Activated gamma-delta T cell treated with Interleukin-2 at 50 U/mL for 16 hours (primary cell): ENCODE results near the gene OBSCN.
A peak's percentile ranks its signal among the peaks of the same experiment; 100 is the strongest.

Experiments used
- DNase-seq: peaks from one replicate; pipeline ENCODE4 v3.0.0-alpha.2; 2020

Gene OBSCN

DNA sequence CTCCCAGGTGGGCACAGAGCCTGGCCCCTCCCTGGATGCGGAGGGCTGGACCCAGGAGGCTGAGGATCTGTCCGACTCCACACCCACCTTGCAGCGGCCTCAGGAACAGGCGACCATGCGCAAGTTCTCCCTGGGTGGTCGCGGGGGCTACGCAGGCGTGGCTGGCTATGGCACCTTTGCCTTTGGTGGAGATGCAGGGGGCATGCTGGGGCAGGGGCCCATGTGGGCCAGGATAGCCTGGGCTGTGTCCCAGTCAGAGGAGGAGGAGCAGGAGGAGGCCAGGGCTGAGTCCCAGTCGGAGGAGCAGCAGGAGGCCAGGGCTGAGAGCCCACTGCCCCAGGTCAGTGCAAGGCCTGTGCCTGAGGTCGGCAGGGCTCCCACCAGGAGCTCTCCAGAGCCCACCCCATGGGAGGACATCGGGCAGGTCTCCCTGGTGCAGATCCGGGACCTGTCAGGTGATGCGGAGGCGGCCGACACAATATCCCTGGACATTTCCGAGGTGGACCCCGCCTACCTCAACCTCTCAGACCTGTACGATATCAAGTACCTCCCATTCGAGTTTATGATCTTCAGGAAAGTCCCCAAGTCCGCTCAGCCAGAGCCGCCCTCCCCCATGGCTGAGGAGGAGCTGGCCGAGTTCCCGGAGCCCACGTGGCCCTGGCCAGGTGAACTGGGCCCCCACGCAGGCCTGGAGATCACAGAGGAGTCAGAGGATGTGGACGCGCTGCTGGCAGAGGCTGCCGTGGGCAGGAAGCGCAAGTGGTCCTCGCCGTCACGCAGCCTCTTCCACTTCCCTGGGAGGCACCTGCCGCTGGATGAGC is 164.5 kb downstream of the OBSCN start:
- no peak for DNase-seq

DNA sequence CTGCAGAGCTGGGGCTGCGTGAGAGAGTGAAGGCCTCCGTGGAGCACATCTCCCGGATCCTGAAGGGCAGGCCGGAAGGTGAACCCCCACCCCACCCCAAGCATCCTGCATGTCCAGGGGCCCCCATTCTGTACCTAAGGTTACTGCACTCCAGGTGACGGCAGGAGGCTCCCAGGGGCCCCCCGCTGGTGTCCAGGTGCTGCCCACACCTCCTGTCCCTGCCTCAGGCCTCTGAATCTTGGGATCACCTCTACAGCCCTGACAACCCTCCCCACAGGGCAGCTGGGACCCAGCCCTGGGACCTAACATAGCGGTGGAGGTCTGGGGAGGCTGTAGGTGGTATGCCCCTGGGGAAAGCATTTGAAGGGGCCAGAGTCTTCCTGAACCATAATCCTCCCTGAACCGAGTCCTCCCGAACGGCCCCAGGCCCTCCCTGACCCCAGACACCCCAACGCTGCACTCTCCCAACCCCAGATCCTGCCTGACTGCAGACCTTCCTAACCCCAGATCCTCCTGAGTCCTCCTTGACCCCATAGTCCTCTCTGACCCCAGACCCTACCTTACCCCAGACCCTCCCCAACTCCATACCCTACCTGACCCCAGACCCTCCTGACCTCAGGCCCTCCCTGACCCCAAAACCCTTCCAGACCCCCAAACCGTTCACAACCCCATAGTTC is 165.3 kb downstream of the OBSCN start:
- no peak for DNase-seq

DNA sequence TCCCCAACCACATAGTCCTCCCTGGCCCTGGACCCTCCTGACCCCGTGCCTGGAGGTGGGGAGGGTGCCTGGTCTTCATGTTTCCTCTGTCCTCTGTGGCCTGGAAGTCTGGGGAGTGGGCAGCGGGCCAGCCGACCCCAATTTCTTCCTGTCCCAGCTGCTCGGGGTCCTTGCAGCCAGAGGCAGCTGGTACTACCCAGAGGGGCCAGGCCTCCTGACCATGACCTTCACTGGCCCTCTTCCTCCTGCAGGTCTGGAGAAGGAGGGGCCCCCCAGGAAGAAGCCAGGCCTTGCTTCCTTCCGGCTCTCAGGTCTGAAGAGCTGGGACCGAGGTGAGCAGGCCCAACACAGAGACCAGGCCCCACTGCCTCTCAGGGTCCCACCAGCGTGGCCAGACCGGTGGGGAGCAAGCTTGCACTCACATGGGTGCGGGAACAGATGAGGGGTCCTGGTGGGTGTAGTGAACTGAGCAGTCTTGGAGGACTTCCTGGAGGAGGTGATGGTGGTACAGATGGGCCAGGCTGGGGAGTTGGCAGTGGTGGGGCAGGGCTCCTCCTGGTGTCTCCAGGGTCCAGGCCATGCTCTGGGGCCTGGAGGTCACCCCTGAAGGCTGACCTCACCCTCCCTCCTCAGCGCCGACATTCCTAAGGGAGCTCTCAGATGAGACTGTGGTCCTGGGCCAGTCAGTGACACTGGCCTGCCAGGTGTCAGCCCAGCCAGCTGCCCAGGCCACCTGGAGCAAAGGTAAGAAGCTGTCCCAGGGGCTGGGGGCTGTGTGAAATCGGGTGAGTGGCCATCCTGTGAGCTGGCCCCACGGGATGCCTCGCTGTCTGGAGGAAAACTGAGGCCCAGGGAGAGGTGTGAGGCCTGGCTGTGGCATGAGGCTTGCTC is 166.1 kb downstream of the OBSCN start:
- DNase-seq: no peak

DNA sequence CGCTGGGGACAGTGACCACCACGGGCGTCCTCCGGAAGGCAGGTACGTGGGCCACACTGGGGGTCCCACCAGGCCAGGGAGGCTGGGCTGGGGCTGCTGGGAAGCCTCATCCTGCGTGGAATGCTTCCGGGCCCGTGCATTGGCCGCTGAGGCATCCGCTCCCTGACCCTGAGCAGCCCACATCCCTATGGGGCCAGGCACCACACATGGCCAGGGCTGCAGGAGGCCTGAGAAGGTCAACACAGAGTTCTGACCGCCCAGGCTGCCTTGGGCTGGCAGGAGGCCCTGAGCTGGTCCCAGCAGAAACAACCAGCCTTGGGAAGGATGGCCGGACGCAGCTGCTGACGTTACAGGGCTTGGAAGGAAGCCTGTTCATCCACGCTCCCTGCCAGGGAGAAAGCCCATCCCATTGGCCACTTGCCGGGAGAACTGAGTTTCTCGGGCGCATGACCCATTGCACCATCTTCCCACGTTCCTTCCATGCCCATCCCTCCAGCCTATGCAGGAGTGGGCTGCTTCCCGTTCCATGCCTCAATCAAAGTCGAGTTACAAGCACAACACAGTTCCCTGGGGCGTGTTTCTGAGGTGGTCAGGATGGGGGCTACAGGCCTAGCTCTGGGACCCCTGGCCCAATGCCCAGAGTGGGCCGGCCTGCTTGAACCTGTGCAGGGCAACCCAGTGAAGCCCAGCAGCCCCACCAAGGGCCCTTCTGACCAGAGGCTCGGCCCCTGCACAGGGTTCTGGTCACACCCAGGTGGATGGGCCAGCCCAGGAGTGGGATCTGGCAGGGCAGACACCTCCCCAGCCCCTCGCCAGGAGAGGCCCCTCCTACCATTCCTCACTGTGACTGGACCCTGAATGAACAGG is 167.1 kb downstream of the OBSCN start:
- no peak for DNase-seq

DNA sequence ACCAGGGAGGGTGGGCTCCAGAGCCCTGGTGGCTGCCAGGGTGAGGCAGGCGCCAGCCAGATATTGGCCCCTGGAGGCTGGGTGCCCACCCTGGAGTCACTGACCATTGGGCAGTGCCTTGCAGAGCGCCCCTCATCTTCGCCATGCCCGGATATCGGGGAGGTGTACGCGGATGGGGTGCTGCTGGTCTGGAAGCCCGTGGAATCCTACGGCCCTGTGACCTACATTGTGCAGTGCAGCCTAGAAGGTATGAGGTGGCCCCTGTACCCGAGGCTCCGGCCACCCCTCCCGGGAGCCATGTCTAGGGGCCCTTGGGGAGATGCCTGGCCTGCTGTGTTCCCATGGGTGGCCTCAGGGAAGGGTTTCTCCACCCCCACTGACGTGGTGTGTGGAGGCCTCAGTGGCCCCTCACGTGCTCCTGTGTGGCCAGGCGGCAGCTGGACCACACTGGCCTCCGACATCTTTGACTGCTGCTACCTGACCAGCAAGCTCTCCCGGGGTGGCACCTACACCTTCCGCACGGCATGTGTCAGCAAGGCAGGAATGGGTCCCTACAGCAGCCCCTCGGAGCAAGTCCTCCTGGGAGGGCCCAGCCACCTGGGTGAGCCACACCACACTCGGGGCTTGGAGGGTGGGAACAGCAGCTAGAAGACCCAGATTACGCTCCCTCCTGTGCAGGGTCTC is 167.9 kb downstream of the OBSCN start:
- no peak for DNase-seq

DNA sequence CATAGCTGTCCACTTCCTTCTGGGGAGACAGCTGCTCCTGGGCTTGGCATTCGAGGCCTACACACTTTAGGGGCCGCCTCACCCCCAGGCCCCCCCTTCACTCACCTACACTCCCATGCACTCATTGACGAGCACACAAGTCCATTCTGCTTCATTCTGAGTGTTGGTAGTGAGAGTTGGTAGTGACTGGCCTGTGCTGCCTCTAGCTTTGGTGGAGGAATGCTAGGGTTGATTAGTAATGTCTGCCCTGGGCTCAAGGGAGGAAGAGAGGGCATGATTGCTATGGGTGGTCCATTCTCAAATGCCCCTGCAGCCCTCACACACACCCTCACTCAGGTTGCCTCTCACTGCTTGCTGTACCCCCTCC is 168.4 kb downstream of the OBSCN start:
- DNase-seq: no peak

DNA sequence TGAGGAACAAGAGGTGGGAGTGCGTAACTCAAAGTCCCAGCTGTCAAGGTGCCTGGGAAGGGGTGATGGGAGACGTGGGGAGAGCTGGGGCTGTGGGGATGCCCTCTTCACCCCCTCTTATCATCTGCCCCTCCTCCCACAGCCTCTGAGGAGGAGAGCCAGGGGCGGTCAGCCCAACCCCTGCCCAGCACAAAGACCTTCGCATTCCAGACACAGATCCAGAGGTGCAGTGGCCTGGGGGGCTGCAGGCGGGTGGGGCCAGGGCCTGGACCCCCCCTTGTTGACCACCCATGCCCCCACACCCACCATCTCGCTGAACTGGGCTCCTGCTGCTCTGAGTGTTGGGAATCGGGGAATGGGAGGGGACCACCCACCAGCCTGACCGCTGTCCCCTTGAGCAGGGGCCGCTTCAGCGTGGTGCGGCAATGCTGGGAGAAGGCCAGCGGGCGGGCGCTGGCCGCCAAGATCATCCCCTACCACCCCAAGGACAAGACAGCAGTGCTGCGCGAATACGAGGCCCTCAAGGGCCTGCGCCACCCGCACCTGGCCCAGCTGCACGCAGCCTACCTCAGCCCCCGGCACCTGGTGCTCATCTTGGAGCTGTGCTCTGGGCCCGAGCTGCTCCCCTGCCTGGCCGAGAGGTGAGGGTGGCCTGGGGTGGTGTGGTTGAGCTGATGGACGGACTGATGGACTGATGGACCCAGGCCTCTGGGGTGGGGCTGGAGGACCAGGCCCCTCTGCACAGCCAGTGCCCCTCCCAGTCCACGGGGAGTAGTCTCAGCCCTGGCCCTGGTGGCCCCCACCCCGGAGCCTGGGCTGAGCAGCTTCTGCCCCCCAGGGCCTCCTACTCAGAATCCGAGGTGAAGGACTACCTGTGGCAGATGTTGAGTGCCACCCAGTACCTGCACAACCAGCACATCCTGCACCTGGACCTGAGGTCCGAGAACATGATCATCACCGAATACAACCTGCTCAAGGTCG is 169.1 kb downstream of the OBSCN start:
- no peak for DNase-seq

DNA sequence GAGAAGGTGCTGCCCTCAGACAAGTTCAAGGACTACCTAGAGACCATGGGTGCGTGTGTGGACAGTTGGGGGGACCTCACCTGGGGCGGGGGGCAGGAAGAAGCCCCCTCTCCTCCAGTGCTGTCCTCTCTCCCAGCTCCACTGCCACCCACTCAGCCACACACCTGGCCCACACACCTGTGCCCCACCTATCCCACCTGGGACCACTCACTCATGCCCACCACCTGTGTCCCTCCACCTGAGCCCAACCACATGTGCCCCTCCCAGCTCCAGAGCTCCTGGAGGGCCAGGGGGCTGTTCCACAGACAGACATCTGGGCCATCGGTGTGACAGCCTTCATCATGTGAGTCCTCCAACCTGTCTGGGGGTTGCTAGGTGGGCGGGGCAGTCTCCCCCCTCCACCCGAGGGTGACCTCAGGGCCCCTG is 169.8 kb downstream of the OBSCN start:
- DNase-seq: no peak

DNA sequence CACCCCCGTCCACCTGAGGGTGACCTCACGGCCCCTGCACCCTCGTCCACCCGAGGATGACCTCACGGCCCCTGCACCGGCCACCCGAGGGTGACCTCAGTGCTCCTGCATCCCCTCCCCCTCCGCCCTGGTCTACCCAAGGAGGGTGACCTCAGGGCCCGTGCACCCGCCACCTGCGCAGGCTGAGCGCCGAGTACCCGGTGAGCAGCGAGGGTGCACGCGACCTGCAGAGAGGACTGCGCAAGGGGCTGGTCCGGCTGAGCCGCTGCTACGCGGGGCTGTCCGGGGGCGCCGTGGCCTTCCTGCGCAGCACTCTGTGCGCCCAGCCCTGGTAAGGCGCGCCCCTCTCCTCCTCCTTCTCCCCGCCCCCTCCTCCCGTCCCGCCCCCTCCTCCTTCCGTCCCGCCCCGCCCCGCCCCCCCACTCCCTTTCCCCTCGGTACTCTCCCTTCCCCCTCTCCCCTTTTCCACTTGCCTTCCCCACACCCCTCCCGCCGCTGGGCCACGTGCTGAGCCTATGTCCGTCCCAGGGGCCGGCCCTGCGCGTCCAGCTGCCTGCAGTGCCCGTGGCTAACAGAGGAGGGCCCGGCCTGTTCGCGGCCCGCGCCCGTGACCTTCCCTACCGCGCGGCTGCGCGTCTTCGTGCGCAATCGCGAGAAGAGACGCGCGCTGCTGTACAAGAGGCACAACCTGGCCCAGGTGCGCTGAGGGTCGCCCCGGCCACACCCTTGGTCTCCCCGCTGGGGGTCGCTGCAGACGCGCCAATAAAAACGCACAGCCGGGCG is 170.4 kb downstream of the OBSCN start:
- DNase-seq: peak; percentile 43

DNA sequence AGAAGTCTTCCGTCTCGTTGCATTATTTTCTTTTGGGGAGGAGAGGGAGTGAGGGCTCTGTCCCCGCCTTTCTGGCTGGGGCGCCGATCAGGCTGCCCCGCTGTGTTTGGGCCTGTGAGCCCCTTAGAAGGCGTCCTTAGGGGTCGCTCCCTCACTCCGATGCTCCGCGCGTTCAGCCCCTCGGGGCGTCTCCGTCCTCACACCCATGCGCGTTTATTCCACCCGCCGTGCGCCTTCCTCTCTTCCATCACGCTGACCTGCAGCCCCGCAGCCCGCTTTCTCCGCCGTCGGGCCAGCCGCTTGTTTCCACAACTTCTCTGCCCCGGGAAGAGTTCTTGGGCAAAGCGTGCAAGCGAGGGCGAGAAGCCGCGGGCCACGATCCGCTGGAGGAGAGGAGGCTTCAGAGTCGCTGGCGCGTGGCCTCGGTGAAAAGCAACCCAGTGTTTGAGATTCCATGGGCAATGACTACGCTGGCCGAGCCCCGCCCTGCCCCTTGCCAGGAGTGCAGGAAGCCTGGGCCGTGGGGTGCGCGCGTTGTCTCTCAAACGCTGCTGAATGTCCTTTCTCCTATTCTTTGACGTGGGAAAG is 171.1 kb downstream of the OBSCN start:
- DNase-seq: no peak

DNA sequence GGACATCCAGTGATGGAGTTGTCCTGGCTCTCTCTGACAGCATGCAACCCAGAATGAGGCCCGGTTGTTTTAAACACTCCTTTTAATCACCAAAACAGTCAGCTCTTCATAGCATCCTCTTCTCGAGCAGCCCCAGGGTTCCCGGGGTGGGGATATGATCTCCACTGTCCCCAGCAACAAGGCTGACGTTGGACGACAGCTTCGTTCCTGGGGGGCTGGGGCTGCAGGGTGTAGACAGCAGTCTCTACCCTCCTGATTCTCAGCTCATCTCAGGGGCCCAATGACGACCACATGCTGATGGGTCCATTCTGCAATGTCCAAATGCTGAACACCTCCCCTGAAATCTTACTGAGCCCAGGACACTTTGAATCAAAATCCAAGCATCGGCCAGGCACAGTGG is 171.8 kb downstream of the OBSCN start:
- DNase-seq: no peak

DNA sequence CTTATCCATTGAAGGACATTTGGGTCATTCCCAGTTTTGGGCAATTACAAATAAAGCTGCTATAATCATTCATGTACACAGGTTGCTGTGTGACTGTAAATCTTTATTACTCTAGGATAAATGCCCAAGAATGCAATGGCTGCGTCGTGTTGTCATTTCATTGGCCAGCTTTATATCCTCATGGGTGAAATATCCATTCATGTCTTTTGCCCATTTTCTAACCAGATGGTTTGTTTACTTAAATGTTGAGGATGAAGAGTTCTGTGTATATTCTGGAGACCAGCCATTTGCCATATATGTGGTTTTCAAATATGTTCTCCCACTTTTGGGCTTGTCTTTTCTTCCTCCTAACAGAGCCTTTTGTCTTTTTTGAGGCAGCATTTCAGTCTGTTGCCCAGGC is 173.5 kb downstream of the OBSCN start:
- no peak for DNase-seq

DNA sequence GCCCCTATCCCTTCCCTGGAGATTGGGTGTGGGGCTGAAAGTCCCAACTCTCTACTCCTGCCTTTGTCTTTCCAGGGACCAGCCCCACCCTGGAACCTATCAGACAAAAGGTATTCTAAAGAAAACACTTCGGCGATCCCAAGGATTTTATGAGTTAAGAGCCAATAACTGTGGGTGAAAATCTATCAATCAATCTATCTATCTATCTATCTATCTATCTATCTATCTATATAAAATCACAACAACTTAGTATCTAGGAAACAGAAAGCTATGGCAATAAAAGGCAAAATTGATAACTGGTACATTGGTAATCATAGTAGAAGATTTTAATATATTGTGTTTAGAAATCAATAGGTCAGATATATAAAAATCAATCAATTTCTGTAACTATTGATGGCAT is 175.9 kb downstream of the OBSCN start:
- no peak for DNase-seq

DNA sequence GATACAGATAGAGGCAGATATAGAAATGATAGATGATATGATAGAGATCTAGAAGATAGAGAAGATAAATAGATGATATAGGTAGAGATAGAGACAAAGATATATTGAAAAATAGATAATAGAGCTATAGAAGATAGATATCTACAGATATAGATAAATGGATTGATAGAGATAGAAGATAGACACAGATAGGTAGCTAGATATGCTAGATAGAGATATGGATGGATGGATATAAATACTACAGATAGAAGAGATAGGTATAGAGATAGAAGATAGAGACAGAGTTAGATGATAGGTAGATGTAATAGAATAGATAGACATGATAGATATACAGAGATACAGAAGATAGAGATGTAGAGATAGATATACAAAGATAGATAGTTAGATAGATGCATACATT is 177.4 kb downstream of the OBSCN start:
- DNase-seq: no peak

DNA sequence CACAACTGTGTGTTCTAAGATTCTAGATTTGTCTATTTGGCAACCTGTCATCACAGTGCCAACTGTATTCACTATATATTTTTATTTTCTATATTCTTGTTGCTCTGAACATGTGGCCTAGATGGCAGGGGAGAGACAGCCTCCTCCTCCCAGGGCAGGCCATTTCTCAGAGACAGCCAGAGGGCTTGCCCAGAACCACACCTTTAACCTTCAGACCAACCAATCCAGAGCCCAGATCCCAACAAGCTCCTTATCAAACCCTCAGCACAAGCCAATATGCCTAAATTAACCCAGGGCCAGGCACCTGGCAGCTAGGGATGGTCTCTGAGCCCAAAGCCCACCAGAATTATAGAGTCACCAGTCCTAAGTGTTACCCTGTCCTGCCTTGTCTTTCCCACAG is 179.5 kb downstream of the OBSCN start:
- DNase-seq: no peak

DNA sequence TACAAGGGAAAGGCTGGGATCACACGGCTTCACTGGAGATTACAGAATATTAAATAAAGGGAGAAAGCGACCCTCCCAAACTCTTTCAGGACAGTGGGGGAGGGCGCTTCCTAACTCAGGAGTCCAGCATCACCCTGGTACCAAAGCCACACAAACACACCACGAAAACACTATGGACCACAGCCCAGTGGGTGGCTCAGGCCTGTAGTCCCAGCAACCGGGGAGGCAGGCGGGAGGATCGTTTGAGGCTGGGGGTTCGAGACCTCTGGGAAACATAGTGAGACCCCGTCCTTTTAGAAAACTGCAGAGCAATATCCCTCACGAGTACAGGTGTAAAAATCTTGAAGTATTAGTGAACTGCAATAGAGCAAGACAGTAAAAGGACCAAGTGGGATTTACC is 182.8 kb downstream of the OBSCN start:
- DNase-seq: no peak

DNA sequence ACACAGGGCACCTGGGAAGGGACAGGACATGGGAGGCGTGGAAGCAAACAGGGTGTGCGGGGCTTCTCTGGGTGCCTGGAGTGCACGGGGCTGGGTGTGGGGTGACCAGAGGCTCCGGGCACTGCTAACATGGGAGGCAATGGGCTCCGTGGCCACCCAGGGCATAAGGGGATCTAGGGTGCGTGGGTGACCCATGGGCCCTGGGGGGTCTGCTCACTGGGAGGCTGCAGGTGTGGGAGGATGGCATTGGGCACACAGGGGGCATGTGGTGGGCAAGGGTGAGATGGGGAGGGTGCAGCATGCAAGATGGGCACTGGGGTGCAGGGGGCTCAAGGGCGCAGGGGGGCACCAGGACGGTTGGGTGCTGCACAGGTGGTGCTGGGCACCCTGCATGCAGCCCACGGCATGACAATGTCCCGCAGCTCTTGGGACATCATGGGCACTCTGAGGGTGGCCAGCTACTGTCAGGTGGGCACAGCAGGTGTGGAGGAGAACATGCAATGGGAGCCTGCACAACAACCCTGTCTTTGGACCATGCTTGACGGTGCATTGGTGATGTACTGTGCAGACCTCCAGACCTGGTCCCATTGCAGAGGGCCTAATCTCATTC is 183.7 kb downstream of the OBSCN start:
- DNase-seq: no peak

DNA sequence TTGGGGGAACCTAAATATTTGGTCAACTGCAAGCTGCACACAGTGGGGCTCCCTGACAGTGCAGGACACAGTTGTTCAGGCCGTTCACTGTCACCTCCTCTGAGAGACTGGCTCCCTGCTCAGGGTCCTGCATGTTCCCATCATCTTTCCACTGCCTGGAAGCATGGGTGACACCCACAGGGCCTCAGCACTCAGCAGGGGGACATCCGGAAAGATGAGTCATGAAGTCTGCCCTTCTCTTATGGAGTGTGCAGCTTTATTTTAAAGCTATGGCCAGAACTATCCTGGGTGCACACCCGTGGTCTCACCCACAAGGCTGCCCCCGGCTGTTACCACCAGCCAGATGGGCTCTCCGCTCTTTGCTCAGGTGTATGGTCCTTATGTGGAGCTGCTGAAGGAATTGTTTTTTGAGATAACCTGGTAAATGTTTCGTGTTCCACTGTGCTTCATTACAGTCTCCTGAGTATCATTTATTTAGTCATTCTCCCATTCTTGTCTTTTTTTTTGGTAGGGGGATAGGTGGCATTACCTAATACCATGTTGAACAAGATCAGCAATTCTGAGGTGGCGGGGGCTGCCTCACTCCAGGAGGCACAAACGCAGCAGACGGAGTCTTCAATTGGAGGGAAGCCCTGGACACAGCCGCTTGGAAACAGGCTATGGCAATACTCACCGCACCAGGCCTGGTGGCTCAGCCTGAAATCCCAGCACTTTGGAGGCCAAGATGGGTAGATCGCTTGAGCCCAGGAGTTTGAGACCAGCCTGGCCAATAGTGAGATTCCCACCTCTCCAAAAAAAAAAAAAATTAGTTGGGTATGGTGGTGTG is 184.5 kb downstream of the OBSCN start:
- DNase-seq: no peak
